Activated CD8-positive, alpha-beta memory T cell treated with anti-CD3 and anti-CD28 coated beads, Interleukin-2, amount 50 U/mL, for 48 hours (primary cell): Measurements from ENCODE around the gene ABCC11.
"Not testable (repeated sequence)": the region's sequence is repeated elsewhere in the genome, so short reads cannot be mapped to it uniquely, and the experiment has no call there.

Experiments
- DNase-seq: peaks from one replicate; pipeline ENCODE4 v3.0.0-alpha.2; 2020

ABCC11 gene

GRCh38 chr16:48246066-48246465 is 1.3 kb downstream of the ABCC11 start:
- no peak for DNase-seq

- no peak for DNase-seq
These were observed 2.5 kb downstream of the ABCC11 start for GRCh38 chr16:48244863-48245195.

GRCh38 chr16:48244080-48244862 is 3.1 kb downstream of the ABCC11 start, which contains the start of gene LONP2:
Gene LONP2 (plus strand): TSS chr16:48244300. CDS start chr16:48244389, 89 bp downstream.
- DNase-seq = peak; percentile 97

DNA sequence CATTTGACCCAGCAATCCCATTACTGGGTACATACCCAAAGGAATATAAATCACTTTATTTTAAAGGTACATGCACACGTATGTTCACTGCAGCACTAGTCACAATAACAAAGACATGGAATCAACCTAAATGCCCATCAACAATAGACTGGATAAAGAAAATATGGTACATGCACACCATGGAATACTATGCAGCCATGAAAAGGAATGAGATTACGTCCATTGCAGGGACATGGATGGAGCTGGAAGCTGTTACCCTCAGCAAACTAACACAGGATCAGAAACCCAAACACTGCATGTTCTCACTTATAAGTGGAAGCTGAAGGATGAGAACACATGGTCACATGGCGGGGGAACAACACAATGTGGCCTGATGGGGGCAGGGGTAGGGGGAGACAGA is 7.2 kb downstream of the ABCC11 start:
- not testable (repeated sequence) for DNase-seq

GRCh38 chr16:48236286-48236685 is 11.1 kb downstream of the ABCC11 start:
- no peak for DNase-seq

DNA sequence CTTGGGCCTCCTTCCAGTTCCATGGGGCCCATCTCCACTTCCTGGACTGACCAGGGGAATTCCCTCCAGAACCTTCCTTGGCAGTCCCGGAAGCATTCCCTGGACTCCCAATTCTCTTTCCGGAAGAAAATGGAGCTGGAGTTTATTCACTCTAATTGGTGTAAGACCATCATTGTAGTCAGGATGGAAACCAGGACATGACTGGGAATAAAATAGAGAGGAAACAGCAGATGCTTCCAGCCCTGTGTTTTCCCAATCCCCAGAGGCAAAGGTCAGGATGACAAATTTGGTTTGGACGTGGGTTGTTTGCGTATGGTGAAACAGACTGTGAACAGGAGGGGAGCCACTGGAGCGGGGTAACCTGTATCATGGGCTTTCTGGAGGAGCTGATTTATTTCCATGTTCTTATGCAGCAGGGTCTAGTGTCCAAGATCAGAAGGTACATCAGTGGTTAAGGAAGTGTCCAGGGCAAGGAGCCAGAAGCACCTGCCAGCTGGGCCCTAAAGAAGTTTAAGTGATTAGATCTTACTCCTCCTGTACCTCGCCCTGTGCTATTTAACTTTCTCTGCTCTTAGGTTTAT is 11.7 kb downstream of the ABCC11 start:
- no peak for DNase-seq

GRCh38 chr16:48235058-48235555 is 12.2 kb downstream of the ABCC11 start:
- DNase-seq = no peak

DNA sequence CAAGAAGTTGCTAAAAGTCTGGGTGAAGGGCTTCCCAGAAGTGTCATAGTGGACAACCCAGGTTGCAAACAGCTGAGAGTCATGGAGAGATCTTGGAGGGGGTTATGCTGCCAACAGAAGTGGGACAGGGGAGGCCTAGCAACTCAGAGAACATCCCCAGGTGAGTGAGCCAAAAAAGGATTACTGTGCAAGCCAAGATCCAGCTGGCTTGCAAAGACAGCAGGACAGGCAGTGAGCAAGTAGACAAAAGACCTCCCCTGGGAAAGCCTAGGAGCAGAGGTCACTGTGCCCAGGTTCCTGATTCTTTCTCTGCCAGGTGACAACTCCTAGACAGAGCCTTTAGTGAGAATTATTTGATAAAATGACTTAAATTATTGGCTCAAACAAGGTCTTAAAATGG is 12.7 kb downstream of the ABCC11 start:
- DNase-seq = no peak

GRCh38 chr16:48232493-48233040 is 14.8 kb downstream of the ABCC11 start:
- no peak for DNase-seq

DNA sequence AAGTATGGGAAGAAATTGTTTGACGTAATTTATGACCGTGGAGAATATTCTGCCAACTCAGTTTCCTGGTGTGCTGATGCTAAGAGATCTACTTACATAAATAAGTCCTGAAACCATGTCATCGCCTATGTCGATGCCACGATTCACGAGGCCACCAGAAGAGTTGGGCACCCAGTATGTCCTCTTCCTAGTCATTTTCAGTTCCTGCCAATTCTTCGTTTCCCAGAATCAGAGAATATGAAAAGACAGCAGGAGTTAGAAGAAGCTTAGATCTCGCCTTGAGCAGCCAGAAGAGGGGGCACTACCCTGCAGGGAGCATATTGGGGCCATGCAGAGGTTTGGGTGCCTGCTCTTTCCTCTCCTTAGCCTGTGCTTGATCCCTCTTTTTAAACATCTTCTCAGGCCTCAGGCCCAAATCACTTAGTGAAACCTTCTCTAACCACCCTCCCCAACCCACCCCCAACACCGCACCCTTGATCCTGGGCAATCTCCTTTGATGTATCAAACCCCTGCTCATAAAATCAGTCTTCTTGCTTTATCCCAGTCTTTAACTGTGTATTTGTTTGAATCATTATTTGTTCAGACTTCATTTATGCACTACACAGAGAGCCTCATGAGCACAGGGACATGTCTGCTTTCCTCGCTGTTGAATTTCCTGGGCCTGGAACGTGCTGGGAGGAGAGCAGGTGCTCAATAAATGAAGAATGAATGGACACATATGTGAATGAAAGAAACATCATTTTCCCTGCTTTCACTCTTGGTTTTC is 15.4 kb downstream of the ABCC11 start:
- DNase-seq = peak; percentile 57

- no peak for DNase-seq
These were observed 21.9 kb downstream of the ABCC11 start for GRCh38 chr16:48225456-48225855.

- DNase-seq = no peak
These were observed 23.8 kb downstream of the ABCC11 start for GRCh38 chr16:48223490-48223889.

GRCh38 chr16:48220891-48221290 is 26.4 kb downstream of the ABCC11 start:
- DNase-seq = no peak

GRCh38 chr16:48218473-48218872 is 28.9 kb downstream of the ABCC11 start:
- DNase-seq = no peak

GRCh38 chr16:48217708-48218107 is 29.6 kb downstream of the ABCC11 start:
- DNase-seq = no peak

- no peak for DNase-seq
These were observed 31.6 kb downstream of the ABCC11 start for GRCh38 chr16:48215738-48216137.

- DNase-seq = no peak
These were observed 35.3 kb downstream of the ABCC11 start for GRCh38 chr16:48212033-48212432.

- DNase-seq = no peak
These were observed 36.6 kb downstream of the ABCC11 start for GRCh38 chr16:48210747-48211146.

- DNase-seq = no peak
These were observed 40.6 kb downstream of the ABCC11 start for GRCh38 chr16:48206594-48207242.

DNA sequence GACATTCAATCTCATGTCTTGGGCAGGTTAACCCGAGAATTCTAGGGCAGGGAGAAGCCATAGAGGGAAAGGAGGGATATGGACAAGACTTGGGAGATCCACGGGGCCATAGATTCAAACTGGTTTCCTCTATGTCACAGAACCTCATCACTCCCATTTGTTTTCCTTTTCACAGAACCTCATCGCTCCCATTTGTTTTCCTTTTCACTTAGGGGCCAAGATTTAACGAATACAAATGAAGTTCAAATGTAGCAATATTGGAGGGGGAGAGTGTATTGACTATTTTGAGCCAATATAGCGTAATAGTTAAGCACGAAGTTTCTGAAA is 42.6 kb downstream of the ABCC11 start:
- DNase-seq = no peak

DNA sequence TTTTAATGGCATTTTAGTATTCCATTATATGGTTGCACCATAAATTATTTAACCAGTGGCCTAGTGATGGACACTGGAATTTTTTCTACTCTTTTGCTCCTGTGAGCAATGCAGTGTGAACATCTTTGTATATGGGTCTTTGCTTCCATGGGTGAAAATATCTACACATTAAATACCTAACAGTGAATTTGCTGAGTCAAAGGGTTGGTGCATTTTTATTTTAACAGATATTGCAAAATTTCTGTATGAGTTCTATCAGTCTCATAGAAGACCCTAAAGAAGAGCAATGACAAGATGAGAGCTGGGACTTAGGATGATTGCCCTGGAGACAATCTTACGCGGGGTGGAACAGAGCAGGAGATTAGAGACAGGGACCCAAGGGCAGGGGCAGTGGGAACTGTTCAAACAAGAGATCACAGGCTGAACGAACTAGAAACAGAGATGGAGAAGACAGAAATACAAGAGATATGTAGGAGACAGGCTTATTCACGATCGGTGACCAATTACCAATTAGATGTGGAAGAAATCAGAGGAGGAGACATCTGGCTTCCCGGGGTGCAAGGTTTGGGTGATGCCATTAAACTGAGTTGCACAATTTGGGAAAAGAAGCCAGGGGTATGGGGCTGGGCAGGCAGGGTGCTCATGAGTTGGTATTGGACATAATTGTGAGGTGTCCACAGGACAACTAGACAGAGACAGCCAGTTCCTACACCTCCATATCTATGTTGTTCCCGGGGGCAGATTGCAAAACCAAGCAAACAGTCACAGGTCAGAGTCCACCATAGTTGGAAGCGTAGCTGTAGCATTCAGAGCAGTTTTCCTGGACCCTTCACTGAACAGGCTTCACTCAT is 43.1 kb downstream of the ABCC11 start:
- DNase-seq = no peak
